NCI-H2107 treated with DMSO at 0.1 percent for 48 hours (cell line): Measurements from ENCODE around the gene TOR1AIP1.

ENCODE experiments used
- DNase-seq: peaks from one replicate; lab custom pipeline; 2025; ENCODE audit not compliant: unreplicated experiment; lab: John Stamatoyannopoulos, UW

Gene TOR1AIP1

DNA sequence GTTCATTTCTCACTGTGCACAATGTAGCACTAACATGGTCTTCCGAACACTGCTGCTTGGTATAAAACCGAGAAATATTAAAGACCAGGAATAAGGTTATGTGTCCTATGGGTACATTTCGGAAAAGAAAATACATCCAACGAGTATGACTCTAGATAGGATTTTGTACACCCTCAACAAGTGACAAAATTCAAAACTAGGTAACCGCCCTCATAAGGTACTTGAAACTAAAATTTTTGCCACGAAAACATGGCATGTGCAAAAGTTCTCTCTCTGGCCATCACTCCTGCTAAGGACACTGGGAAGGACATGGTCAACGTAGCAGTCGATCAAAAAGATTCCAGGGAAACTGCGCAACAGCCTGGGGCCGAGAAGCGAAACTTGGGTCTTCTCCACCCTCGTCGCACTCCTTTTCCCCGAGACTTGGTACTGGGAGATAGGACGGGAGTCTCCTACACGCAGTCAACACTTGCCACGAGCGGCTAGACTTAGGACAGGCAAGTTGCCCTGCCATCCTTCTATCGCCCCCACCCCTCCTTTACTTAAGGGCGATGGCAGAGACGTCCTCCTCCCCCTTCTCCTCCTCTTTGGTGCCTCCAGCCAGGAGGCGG, 338 bp upstream of the TOR1AIP1 start:
- no peak for DNase-seq

DNA sequence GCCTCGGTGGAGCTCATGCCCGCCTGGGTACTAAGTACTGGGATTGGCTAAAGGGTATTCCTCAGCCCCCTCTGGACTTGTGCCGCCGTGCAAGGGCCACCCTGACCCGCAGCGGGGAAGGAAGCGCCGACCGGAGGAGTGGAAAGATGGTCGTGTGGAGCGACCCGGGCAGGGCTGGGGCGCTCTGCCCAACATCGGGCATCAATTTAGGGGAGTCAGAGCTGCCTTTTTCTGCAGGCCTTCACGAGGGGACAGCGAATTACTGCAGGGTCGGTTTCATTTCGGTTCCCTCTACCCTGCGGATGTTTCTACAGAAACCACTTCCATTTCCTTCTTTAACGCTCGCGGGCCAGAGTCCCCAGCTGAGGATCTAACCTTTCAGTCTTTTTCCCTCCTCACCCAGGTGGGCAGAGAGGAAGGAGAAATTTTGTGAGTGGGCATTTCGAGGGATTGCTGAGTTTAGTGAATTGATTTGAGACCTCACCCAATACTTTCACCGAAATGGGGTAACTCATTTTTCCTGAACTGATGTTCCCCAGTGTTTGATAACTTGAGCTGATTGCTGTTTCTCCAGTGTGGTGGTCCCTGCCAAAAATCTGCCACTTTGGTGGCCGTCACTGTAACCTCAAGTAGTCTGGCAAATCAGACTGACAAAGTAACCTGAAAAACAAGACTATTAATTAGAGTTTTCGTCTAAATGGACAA, 1.1 kb downstream of the TOR1AIP1 start:
- peak; percentile 57 for DNase-seq

DNA sequence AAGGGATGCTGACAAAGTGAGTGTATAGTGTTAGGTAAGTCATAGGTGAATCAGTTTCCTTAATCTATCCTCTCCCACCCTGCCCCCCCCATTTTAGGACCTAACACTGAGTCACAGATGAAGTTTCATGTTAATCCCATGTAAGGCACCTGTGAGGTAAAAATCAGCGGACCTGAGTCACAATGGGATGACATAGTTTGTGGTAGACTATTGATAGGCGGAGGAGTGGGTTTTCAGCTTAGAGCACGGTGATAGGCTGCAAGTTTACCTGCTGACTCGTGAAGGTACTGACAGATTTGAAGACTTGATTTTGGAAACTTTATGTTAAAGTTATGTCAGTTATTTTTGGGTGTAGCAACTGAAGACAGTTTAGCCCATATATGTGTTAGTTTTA, 1.7 kb downstream of the TOR1AIP1 start:
- DNase-seq: peak; percentile 15

DNA sequence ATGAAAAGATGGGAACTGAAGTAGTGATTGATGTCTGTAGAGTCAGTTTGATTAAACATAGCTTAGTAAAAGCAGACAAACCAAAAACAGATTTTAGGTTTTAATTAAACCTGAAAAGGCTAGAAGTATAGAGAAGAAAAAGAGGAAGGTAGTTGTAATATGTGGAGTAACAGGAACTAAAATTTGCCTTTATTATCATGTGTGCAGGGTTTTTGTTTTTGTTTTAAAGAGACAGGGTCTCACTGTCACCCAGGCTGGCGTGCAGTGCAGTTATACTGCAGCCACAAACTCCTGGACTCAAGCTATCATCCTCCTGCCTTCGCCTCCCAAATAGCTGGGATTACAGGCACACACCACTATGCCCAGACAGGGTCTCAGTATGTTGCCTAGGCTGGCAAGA, 6.0 kb downstream of the TOR1AIP1 start:
- DNase-seq: no peak

DNA sequence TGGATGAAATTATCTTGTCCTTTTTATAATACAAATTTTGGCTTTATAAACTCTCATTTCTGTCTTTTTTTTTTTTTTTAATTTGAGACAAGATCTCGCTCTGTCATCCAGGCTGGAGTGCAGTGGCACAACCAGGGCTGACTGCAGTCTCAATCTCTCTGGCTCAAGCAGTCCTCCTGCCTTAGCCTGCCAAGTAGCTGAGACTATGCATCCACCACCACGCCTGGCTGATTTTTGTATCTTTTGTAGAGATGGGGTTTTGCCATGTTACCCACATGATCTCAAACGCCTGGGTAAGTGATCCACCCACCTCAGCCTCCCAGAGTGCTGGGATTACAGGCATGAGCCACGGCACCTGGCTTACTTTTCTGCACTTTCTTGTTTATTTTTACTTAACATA, 7.5 kb downstream of the TOR1AIP1 start:
- DNase-seq: no peak

DNA sequence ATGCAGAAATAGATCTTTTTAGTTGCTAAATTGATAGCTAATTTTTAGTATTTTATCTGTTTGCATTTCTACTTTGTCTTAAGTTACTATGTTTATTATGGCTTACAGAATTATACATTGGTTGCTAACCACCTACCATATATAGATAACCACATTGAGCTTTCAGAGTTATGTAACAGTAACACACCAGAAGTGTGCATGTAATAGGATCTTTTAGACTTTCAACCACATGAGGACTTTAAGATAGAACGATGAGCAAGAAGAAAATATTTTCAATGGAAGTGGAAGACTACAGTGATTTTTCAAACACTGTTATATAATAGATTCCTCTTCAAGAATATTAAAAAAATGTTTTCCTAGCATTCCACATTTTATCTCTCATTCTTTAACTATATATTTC, 28.8 kb downstream of the TOR1AIP1 start:
- DNase-seq: no peak

DNA sequence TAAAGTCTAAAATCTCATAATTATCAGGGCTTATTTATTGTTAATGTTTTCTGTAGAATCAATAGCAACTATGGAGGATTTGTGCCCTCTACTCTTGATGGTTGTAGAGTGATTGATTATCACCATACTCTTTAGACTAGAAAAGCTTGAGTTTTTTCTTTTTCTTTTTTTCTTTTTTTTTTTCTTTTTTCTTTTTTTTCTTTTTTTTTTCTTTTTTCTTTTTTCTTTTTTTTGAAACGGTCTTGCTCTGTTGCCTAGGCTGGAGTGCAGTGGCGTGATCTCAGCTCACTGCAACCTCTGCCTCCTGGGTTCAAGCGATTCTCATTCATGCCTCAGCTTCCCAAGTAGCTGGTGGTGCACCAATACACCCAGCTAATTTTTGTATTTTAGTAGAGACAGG, 29.7 kb downstream of the TOR1AIP1 start:
- DNase-seq: no peak

- DNase-seq: no peak
These were observed 35.7 kb downstream of the TOR1AIP1 start for GRCh38 chr1:179917601-179918429.

DNA sequence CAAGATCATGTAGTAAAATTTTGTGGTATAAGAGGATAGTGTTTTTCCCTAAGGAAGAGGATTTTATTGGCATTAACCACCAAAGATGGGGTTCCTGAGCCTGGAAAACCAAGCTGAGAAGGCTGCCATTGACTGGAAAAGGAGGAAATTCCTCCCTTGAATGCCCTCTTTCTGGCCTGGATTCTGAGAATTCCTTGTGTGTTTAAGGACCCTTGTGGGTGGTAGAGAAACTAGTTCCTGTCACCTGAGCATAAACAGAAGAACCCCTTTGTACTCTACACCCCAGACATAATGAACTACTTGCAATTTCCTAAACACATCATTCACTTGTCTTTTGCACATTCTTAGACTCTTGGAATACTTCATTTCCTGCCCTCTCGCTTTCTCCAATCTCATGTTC, 39.4 kb downstream of the TOR1AIP1 start:
- no peak for DNase-seq

DNA sequence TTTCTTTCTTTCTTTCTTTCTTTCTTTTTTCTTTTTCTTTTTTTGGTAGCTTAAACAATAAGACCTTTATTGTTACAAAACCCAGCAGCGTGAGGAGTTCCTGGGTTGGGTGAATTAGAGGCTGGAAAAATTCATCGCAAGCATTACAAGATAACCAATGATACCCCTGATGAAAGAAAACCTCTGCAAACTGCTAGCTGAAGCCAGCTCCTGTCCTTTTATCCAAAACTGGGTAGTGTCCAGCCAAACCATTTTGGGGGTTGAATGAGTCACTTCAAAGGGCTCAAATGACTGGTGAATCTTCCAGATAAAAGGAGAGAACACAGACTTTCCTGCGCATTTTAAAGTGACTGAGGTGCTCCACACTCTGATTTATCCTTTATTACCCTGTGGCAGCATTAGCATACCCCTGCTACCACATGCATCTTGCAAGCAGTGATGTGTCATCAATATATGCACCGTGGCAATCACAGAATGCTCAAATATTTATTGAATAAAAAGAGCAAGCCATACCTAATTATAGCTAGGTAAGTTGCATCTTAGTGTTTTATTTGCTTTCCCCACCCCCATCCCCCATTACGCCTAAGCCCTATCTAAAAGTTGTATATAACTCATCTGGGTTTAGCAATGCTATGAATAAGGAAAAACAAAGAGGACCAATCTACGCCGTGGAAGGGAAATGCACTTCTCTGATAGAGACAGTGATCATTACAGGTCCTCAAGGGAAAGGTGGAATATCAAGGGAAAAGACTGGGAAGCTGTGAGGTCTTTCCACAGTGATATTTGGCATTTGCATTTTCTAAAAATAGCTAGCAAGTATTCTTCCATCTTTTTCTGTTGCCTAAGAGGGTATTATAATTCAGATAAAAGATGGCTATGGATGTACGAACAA, 40.1 kb downstream of the TOR1AIP1 start:
- DNase-seq: no peak

DNA sequence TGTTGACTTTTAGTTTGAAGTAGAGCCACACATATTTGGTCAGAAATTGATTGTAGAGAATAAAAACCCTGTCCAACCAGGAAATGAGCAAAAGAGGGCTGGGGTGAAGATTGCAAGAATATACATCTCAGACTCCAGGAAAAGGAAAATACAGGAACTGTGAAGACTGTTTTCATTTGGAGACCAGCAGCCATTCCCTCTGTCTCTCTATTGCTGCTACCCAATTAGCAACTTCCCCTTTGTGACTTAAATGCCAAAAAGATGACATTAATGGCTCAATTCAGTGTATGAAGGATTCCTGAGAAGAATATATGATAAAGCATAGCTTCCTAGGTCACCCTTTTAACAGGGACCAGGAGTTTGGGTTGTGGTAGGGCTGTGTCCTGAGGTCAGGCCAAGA, 40.9 kb downstream of the TOR1AIP1 start:
- no peak for DNase-seq

DNA sequence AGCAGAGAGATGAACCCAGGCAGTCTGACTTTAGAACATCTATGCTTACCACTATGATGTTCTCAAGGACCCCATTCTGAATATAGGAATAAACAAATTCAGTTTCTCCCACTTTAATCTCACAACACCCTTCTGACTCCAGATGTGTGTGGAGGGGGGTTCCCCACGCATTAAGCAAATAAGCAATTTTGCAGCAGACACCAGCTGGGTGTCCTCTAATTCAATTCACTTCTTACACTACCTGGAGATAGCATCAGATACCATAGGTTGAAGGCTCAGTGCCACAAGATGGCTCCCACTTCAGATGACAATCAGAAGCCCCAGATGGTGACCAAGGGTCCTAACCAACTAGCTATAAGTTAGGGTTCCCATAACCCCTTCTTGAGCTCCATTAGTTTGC, 42.2 kb downstream of the TOR1AIP1 start:
- no peak for DNase-seq

DNA sequence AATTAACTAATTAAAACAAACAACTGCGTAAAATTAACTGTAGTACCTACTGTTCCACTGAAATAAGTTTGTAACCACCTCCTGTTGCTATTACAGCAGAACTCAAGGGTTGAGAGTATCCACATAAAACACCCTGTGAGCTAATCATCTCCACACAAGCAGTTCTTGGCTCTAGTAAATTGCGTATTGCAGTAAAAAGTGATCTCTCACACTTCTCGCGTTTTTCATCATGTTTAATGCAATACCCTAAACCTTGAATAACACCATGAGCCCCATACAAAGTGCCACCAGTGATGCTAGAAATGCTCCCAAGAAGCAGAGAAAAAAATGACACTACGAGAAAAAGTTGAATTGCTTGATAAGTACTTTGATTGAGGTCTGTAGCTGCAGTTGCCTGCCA, 43.2 kb downstream of the TOR1AIP1 start:
- no peak for DNase-seq

- no peak for DNase-seq
These were observed 44.1 kb downstream of the TOR1AIP1 start for GRCh38 chr1:179925922-179926849.

DNA sequence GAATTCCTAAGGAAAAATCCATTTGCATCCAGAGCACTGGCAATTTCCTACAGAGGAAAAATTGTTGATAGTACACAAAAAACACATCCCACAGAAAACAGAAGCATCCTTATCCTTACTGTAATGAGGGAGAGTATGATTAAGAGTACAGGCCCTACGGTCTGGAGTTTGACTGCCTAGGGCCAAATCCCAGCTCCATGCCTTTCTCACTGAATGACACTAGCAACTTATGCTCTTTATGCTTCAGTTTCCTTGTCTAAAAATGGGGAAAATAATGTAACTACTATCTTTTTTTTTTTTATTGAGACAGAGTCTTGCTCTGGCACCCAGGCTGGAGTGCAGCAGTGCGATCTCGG, 44.7 kb downstream of the TOR1AIP1 start:
- no peak for DNase-seq

GRCh38 chr1:179929955-179930798, 48.1 kb downstream of the TOR1AIP1 start:
- no peak for DNase-seq

DNA sequence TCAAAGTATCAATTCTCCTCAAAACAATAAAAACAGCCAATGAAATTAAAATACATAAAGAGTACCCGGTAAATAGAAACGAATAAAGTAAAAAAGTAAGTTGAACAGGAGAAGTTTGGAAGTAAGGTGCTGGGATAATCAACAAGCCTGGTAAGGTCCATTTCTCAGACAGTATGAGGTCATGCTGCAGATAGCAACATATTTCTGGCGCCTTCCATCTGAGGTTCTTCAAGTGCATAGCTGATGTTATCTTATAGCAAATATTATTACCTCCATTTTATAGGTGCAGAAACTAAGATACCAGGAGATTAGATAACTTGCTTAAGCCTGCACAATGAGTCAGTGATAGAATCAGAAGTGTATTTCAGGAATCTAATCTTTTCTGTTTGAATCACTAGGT, 48.8 kb downstream of the TOR1AIP1 start:
- DNase-seq: no peak

DNA sequence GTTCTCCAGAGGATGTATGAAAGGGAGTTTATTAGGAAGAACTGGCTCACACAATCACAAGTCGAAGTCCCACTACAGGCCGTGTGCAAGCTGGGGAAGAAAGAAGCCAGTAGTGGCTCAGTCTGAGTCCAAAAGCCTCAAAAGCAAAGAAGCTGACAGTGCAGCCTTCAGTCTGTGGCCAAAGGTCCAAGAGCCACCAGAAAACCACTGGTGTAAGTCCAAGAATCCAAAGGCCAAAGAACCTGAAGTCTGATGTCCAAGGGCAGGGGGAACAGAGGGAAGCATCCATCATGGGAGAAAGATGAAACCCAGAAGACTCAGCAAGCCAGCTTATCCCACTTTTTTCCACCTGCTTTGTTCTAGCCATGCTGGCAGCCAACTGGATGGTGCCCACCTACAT, 51.1 kb downstream of the TOR1AIP1 start:
- DNase-seq: no peak

- DNase-seq: no peak
These were observed 53.9 kb downstream of the TOR1AIP1 start for GRCh38 chr1:179935909-179936496.
